CD14-positive monocyte (primary cell): ENCODE results near the gene ARL14. TPM values are rescaled to one million over a fixed set of nuclear protein-coding genes. Genes with fewer than 3 reads are reported as not detected.

ENCODE experiments used
- DNase-seq, 3 donors: peaks; one replicate each; pipeline ENCODE4 v3.0.0-alpha.2; 2011 to 2022
- H2AFZ ChIP-seq: 2 replicates; pipeline ENCODE4 v1.6.0; 2012; ENCODE audit warnings: mild to moderate bottlenecking, low read depth, low read length, inconsistent platforms; ENCODE audit not compliant: insufficient read depth, poor library complexity, severe bottlenecking
- H3K27ac ChIP-seq, 2 donors: 1 replicate in 1 of 2; 2 replicates in 1 of 2; pipeline ENCODE4 v1.5.1; 2012 to 2013; ENCODE audit warnings: low read length in 2 of 2, control low read depth in 1 of 2, inconsistent platforms in 1 of 2, low read depth in 1 of 2, mild to moderate bottlenecking in 1 of 2
- H3K27me3 ChIP-seq, 2 donors: one replicate each; pipeline versions ENCODE4 v1.6.0 to v1.6.1; 2011 to 2013; ENCODE audit warnings: low read length in 2 of 2; ENCODE audit not compliant: control insufficient read depth in 2 of 2, insufficient read depth in 2 of 2
- H3K36me3 ChIP-seq, 2 donors: replicated peaks in 1 of 2; 1 replicate in 1 of 2; 2 replicates in 1 of 2; pipeline versions ENCODE4 v1.5.1 to v1.6.1; 2012 to 2013; ENCODE audit warnings: low read length in 2 of 2, control low read depth in 1 of 2, inconsistent platforms in 1 of 2, mild to moderate bottlenecking in 1 of 2; ENCODE audit not compliant: insufficient read depth in 2 of 2, control insufficient read depth in 1 of 2
- H3K4me1 ChIP-seq, 2 donors: 1 replicate in 1 of 2; 2 replicates in 1 of 2; pipeline versions ENCODE4 v1.5.1 to v1.6.1; 2012 to 2013; ENCODE audit warnings: low read length in 2 of 2, control low read depth in 1 of 2, inconsistent platforms in 1 of 2, mild to moderate bottlenecking in 1 of 2, moderate library complexity in 1 of 2; ENCODE audit not compliant: insufficient read depth in 2 of 2, control insufficient read depth in 1 of 2
- H3K4me2 ChIP-seq: replicated peaks from 2 replicates; pipeline ENCODE3; 2012; ENCODE audit warnings: low read length, moderate library complexity, mild to moderate bottlenecking; ENCODE audit not compliant: poor library complexity, severe bottlenecking; ENCODE audit errors: extremely low read depth
- H3K4me3 ChIP-seq, 3 experiments: fragments of 200-600 bp in 1 of 3; sonication (generic) in 1 of 3; replicated peaks in 1 of 3; 1 replicate in 2 of 3; 2 replicates in 1 of 3; pipeline ENCODE4 v1.5.1; 2011 to 2013; ENCODE audit warnings: low read length in 3 of 3, mild to moderate bottlenecking in 3 of 3, control low read depth in 2 of 3, low read depth in 2 of 3, inconsistent platforms in 1 of 3, moderate library complexity in 1 of 3
- H3K79me2 ChIP-seq: 2 replicates; pipeline ENCODE4 v1.6.0; 2012; ENCODE audit warnings: mild to moderate bottlenecking, control low read depth, inconsistent platforms, low read length, moderate library complexity; ENCODE audit not compliant: insufficient read depth
- H3K9ac ChIP-seq: 2 replicates; pipeline ENCODE4 v1.6.0; 2017; ENCODE audit warnings: low read length, mild to moderate bottlenecking; ENCODE audit not compliant: insufficient read depth, poor library complexity, severe bottlenecking
- H3K9me3 ChIP-seq, 2 donors: replicated peaks in 1 of 2; 1 replicate in 1 of 2; 2 replicates in 1 of 2; pipeline versions ENCODE4 v1.5.1 to v1.6.1; 2012 to 2013; ENCODE audit warnings: low read length in 2 of 2, control low read depth in 1 of 2; ENCODE audit not compliant: control insufficient read depth in 1 of 2, insufficient read depth in 1 of 2
- H4K20me1 ChIP-seq: 2 replicates; pipeline ENCODE4 v1.6.0; 2012; ENCODE audit warnings: mild to moderate bottlenecking, low read length, control low read depth, moderate library complexity; ENCODE audit not compliant: insufficient read depth
- H3K27ac Mint-ChIP-seq, 7 donors: one replicate each; pipeline ENCODE4 v1.8.0; 2020; ENCODE audit warnings: mild to moderate bottlenecking in 7 of 7, mixed read lengths in 7 of 7, moderate library complexity in 6 of 7, inconsistent platforms in 2 of 7
- H3K27me3 Mint-ChIP-seq, 3 donors: one replicate each; pipeline ENCODE4 v1.8.0; 2021 to 2022; ENCODE audit warnings: low read depth in 3 of 3, mild to moderate bottlenecking in 3 of 3, mixed read lengths in 3 of 3, moderate library complexity in 3 of 3, inconsistent platforms in 1 of 3
- H3K36me3 Mint-ChIP-seq, 2 donors: one replicate each; pipeline ENCODE4 v1.8.0; 2020; ENCODE audit warnings: mixed read lengths in 2 of 2, inconsistent platforms in 1 of 2, mild to moderate bottlenecking in 1 of 2
- H3K4me1 Mint-ChIP-seq: one replicate; pipeline ENCODE4 v1.8.0; 2020; ENCODE audit warnings: mild to moderate bottlenecking, mixed read lengths
- H3K4me3 Mint-ChIP-seq, 2 donors: one replicate each; pipeline ENCODE4 v1.8.0; 2020; ENCODE audit warnings: mild to moderate bottlenecking in 2 of 2, mixed read lengths in 2 of 2, moderate library complexity in 1 of 2
- H3K9me3 Mint-ChIP-seq, 7 donors: one replicate each; pipeline ENCODE4 v1.8.0; 2020 to 2022; ENCODE audit warnings: mixed read lengths in 7 of 7, mild to moderate bottlenecking in 6 of 7, moderate library complexity in 6 of 7, inconsistent platforms in 2 of 7
- WGBS: methylation state at CpG from one replicate; pipeline ENCODE4 v1.1.5; 2013; ENCODE audit warnings: missing lambda C conversion rate; ENCODE audit not compliant: insufficient coverage; 5-methylcytosine and 5-hydroxymethylcytosine counted together
- intact Hi-C, 2 donors: fragments of 100-400 bp; cut with micrococcal nuclease; formaldehyde crosslinking; loops; one replicate each; pipeline versions ENCODE4 v1.15.0 to v1.15.1; 2023
- polyA plus RNA-seq, 3 donors: library from polyadenylated mRNA; depleted of rRNA in 1 of 3; unstranded in 2 of 3; stranded (reverse) in 1 of 3; fragments of 300-500 nt in 2 of 3; fragments of >200 nt in 1 of 3; fragmentation: Illumina TruSeq in 2 of 3; gene quantifications; 1 replicate in 2 of 3; 2 replicates in 1 of 3; pipeline ENCODE4 v1.2.3, GENCODE V29; 2012 to 2021
- TF ChIP-seq, protein P1 (sequence below): fragments of 200-600 bp; IDR thresholded peaks from one replicate; pipeline ENCODE4 v1.8.0; 2022; ENCODE audit warnings: antibody characterized with exemption, mild to moderate bottlenecking

The ARL14 gene
- polyA plus RNA-seq, 3 donors = not detected

DNA sequence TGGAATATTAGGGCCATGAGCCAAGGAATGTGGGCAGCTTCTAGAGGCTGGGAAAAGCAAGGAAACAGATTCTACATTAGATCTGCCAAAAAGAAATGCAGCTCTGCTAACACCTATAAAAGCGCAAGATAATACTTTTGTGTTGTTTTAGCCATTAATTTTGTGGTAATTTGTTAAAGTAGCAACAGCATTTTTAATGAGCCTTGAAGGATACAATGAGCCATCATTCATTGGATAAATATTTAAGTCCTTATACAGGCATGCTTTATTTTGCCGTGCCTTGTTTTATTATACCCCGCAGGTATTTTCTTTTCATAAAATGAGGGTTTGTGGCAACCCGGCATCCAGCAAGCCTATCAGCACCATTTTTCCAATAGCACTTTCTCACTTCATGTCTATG is 15.0 kb downstream of the ARL14 start:
- H3K79me2 ChIP-seq = no peaks in the 10 kb centered on the region
- H3K27ac Mint-ChIP-seq = no peak overlapping the region

DNA sequence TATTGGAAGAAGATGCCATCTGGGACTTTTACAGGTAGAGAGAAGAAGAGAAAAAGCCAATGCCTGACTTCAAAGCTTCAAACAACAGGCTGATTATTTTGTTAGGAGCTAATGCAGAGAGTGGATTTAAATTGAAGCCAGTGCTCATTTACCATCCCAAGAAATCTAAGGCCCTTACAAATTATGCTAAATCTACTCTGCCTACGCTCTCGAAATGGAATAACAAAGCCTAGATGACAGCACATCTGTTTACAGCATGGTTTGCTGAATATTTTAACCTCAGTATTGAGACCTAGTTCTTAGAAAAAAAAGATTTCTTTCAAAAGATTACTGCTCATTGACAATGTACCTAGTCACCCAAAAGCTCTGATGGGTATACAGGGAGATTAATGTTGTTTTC is 16.2 kb downstream of the ARL14 start:
- Mint-ChIP-seq H3K27ac (no peak overlapping the region), H3K36me3 (no peaks in the 10 kb centered on the region), H3K27me3 (peaks cover 0 to 2% (median 0%) of the 10 kb centered on the region in 3 donors), H3K4me1 (no peaks in the 10 kb centered on the region), H3K4me3 (no peak overlapping the region), H3K9me3 (no peaks in the 10 kb centered on the region)
- H3K36me3 ChIP-seq = no peaks in the 10 kb centered on the region
- H3K4me2 ChIP-seq = no peak overlapping the region
- H3K79me2 ChIP-seq = no peaks in the 10 kb centered on the region
- H3K27ac ChIP-seq = no peak overlapping the region
- TF ChIP-seq, protein P1, sequence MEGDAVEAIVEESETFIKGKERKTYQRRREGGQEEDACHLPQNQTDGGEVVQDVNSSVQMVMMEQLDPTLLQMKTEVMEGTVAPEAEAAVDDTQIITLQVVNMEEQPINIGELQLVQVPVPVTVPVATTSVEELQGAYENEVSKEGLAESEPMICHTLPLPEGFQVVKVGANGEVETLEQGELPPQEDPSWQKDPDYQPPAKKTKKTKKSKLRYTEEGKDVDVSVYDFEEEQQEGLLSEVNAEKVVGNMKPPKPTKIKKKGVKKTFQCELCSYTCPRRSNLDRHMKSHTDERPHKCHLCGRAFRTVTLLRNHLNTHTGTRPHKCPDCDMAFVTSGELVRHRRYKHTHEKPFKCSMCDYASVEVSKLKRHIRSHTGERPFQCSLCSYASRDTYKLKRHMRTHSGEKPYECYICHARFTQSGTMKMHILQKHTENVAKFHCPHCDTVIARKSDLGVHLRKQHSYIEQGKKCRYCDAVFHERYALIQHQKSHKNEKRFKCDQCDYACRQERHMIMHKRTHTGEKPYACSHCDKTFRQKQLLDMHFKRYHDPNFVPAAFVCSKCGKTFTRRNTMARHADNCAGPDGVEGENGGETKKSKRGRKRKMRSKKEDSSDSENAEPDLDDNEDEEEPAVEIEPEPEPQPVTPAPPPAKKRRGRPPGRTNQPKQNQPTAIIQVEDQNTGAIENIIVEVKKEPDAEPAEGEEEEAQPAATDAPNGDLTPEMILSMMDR = no peak
- H3K27me3 ChIP-seq = no peaks in the 10 kb centered on the region
- WGBS = no CpG with 5 or more reads among the region's 2 CpGs
- intact Hi-C loops = no loop called here
- H3K4me1 ChIP-seq = no peaks in the 10 kb centered on the region
- H2AFZ ChIP-seq = no peak overlapping the region
- H4K20me1 ChIP-seq = no peaks in the 10 kb centered on the region
- no peak for DNase-seq
- no peak overlapping the region for H3K9ac ChIP-seq
- H3K4me3 ChIP-seq = no peak overlapping the region
- H3K9me3 ChIP-seq = no peaks in the 10 kb centered on the region

More for the DNA sequence above, 15.0 kb downstream of the ARL14 start:
- Mint-ChIP-seq H3K4me1 (no peaks in the 10 kb centered on the region), H3K9me3 (no peaks in the 10 kb centered on the region), H3K27me3 (peaks cover 0 to 3% (median 0%) of the 10 kb centered on the region in 3 donors), H3K36me3 (no peaks in the 10 kb centered on the region), H3K4me3 (no peak overlapping the region)
- Histone ChIP-seq H4K20me1 (no peaks in the 10 kb centered on the region), H3K9me3 (no peaks in the 10 kb centered on the region), H3K27me3 (no peaks in the 10 kb centered on the region), H2AFZ (no peak overlapping the region), H3K4me3 (no peak overlapping the region), H3K36me3 (no peaks in the 10 kb centered on the region), H3K4me1 (no peaks in the 10 kb centered on the region), H3K27ac (no peak overlapping the region), H3K4me2 (no peak overlapping the region), H3K9ac (no peak overlapping the region)
- TF ChIP-seq, protein P1 = no peak
- WGBS = 100% methylated on average over 1 of the region's 4 CpGs
- no peak for DNase-seq
- intact Hi-C loops = no loop called here
